Measurements from ENCODE around the gene TTLL3. TPM values are rescaled to one million over a fixed set of nuclear protein-coding genes. Genes with fewer than 3 reads are reported as not detected.

Gene TTLL3
- total RNA-seq, 4 donors from 2014 or later = 36.5 to 125 (median 70.0) TPM

- TF ChIP-seq CTCF (IDR thresholded peaks at IDR 0.05; ENCODE audit: low read depth) = no peak
Observed at GRCh38 chr3:9861626-9862130, 51.6 kb downstream of the TTLL3 start.

DNA sequence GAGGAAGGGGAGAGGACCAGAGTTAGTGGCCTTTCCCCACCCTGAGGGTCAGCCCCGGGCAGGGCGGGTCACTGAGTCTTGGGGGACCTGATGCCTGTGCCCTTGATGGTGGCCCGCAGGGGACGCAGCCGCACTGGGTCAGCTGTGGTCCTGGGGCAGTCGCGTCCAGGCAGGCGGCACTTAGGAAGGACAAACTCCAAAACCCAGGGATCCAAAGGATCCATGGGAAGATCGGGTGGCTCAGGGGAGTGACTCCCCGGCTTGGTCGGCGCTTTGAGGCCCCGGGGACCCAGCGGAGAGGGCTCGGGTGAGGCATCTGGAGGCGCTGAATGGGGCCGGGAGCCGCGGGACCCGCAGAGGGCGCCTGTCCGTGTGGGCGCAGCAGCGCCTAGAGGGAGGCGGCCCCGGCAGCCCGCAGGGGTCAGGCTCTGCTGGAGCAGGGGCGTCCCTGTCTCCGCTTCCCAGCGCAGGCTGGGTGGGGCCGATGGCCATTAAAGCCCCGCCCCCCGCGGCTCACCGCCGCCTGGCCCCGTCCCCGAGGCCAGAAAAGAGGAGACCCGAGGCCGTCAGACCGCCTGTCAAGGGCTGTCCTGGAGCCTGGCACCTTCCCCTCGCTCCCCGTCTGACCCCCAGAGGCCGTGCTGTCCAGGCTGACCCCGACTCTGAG is 52.5 kb downstream of the TTLL3 start:
- TF ChIP-seq CTCF (IDR thresholded peaks at IDR 0.05; ENCODE audit: low read depth) = no peak

DNA sequence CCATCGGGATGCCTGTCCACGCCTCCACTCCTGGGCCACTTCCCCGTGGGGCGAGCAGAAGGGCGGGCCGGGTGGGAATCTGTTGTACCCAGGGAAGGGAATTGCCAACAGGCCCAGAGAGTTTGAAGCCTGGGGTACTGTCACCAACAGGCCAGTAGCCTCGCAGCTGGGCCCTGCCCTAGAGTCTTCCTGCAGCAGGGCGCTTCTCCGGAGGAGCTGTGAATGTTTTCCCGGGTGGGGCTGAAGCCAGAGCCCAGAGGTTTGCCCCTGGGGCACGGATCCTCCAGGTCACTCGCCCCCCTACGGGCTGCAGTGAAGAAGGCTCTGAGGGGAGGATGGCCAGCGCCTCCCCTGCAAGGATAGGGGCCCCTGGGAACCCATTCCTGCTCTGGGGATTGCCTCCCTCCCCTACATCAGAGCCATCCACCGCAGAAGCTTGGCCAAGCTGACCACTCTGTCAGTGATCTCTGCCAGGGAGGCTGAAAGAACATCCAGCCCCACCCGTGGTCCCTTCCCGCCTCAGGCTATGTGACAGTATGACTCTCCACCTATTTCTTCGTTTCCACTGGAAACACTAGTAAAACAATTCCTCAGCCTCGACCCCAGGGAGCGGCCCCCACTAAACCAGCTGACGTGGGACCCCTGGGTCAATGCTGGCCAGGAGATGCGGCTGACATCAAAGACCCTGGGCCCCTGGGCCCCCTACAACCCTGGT is 53.2 kb downstream of the TTLL3 start:
- no peak for TF ChIP-seq CTCF (IDR thresholded peaks at IDR 0.05; ENCODE audit: low read depth)

GRCh38 chr3:9864200-9864927 is 54.3 kb downstream of the TTLL3 start:
- no peak for TF ChIP-seq CTCF (IDR thresholded peaks at IDR 0.05; ENCODE audit: low read depth)

GRCh38 chr3:9866639-9867038 is 56.6 kb downstream of the TTLL3 start:
- no peak for TF ChIP-seq CTCF (IDR thresholded peaks at IDR 0.05; ENCODE audit: low read depth)

DNA sequence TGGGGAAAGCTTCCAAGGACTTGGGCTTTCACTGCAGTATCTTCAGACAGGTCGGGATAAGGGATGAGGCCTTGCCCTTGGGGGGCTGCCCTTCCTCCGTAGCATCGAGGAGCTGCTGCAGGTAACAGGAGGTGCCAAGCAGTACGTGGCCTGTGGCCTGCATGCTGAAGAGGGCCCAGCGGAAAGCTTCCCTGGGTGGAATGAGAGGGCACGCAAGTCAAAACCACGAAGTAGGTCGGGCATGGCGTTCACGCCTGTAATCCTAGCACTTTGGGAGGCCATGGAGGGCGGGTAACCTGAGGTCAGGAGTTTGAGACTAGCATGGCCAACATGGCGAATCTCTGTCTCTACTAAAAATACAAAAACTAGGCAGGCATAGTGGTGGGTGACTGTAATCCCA is 57.0 kb downstream of the TTLL3 start:
- no peak for TF ChIP-seq CTCF (IDR thresholded peaks at IDR 0.05; ENCODE audit: low read depth)

- TF ChIP-seq CTCF (IDR thresholded peaks at IDR 0.05; ENCODE audit: low read depth) = no peak
Observed at GRCh38 chr3:9869955-9870354, 59.9 kb downstream of the TTLL3 start.

Data from subcutaneous adipose tissue (tissue), 4 donors.